Thyroid gland (tissue), 4 donors: Measurements from ENCODE around the gene MAP4. TPM values are rescaled to one million over a fixed set of nuclear protein-coding genes. Genes with fewer than 3 reads are reported as not detected.

Experiments used
- DNase-seq, 2 donors: peaks; one replicate each; pipeline ENCODE4 v3.0.0-alpha.2; 2019
- H3K27ac ChIP-seq, 3 donors: fragments of 200-600 bp; sonication (generic); 1 replicate in 2 of 3; 2 replicates in 1 of 3; pipeline ENCODE4 v1.5.1; 2016 to 2019; ENCODE audit warnings: mild to moderate bottlenecking in 1 of 3, moderate library complexity in 1 of 3
- H3K27me3 ChIP-seq: fragments of 200-600 bp; sonication (generic); one replicate; pipeline ENCODE4 v1.5.1; 2019
- H3K36me3 ChIP-seq, 2 donors: fragments of 200-600 bp; sonication (generic); one replicate each; pipeline ENCODE4 v1.5.1; 2016 to 2019
- H3K4me1 ChIP-seq, 2 donors: fragments of 200-600 bp; sonication (generic); one replicate each; pipeline ENCODE4 v1.5.1; 2017 to 2019
- H3K4me3 ChIP-seq, 3 donors: fragments of 200-600 bp; sonication (generic); replicated peaks in 1 of 3; 1 replicate in 2 of 3; 2 replicates in 1 of 3; pipeline ENCODE4 v1.5.1; 2016; ENCODE audit warnings: mild to moderate bottlenecking in 1 of 3
- H3K9me3 ChIP-seq: fragments of 200-600 bp; sonication (generic); one replicate; pipeline ENCODE4 v1.5.1; 2017
- POLR2A ChIP-seq, 2 donors: fragments of 450-650 bp; IDR thresholded peaks; one replicate each; pipeline ENCODE4 v1.6.1; 2017; ENCODE audit warnings: antibody characterized with exemption in 2 of 2, mild to moderate bottlenecking in 2 of 2, moderate library complexity in 1 of 2
- WGBS, 2 donors: methylation state at CpG; one replicate each; pipeline ENCODE4 v1.1.5; 2017; 5-methylcytosine and 5-hydroxymethylcytosine counted together
- intact Hi-C: fragments of 100-400 bp; cut with DNase I; formaldehyde crosslinking; loops from one replicate; pipeline ENCODE4 v1.15.1; 2023
- total RNA-seq, 4 donors: library from RNA; depleted of rRNA; stranded (reverse); fragments of >200 nt; gene quantifications; one replicate each; pipeline ENCODE4 v1.2.3, GENCODE V29; 2016
- TF ChIP-seq, protein P1 (sequence below), 6 experiments: fragments of 200-600 bp in 3 of 6; fragments of 450-650 bp in 3 of 6; sonication (generic) in 3 of 6; IDR thresholded peaks; one replicate each; pipeline ENCODE4 v1.5.1; 2016 to 2019; ENCODE audit warnings: antibody characterized with exemption in 6 of 6, mild to moderate bottlenecking in 2 of 6, inconsistent platforms in 1 of 6, moderate library complexity in 1 of 6

The MAP4 gene
- total RNA-seq, 4 donors from 2014 or later = 75.5 to 103 (median 88.0) TPM

GRCh38 chr3:47892286-47893040 lies 123.8 kb downstream of the MAP4 start:
- 89% methylated on average over 15 of the region's 15 CpGs for WGBS, 2 donors
- intact Hi-C loops = no loop called here
- H3K9me3 ChIP-seq = no peaks in the 10 kb centered on the region
- H3K27me3 ChIP-seq = no peaks in the 10 kb centered on the region
- H3K4me3 ChIP-seq = no peak overlapping the region
- no peak for DNase-seq
- no peak for TF ChIP-seq POLR2A (IDR thresholded peaks at IDR 0.05)
- TF ChIP-seq, protein P1, sequence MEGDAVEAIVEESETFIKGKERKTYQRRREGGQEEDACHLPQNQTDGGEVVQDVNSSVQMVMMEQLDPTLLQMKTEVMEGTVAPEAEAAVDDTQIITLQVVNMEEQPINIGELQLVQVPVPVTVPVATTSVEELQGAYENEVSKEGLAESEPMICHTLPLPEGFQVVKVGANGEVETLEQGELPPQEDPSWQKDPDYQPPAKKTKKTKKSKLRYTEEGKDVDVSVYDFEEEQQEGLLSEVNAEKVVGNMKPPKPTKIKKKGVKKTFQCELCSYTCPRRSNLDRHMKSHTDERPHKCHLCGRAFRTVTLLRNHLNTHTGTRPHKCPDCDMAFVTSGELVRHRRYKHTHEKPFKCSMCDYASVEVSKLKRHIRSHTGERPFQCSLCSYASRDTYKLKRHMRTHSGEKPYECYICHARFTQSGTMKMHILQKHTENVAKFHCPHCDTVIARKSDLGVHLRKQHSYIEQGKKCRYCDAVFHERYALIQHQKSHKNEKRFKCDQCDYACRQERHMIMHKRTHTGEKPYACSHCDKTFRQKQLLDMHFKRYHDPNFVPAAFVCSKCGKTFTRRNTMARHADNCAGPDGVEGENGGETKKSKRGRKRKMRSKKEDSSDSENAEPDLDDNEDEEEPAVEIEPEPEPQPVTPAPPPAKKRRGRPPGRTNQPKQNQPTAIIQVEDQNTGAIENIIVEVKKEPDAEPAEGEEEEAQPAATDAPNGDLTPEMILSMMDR (IDR thresholded peaks at IDR 0.05) = no peak
- H3K4me1 ChIP-seq = no peaks in the 10 kb centered on the region
- no peak overlapping the region for H3K27ac ChIP-seq
- H3K36me3 ChIP-seq = no peaks in the 10 kb centered on the region

DNA sequence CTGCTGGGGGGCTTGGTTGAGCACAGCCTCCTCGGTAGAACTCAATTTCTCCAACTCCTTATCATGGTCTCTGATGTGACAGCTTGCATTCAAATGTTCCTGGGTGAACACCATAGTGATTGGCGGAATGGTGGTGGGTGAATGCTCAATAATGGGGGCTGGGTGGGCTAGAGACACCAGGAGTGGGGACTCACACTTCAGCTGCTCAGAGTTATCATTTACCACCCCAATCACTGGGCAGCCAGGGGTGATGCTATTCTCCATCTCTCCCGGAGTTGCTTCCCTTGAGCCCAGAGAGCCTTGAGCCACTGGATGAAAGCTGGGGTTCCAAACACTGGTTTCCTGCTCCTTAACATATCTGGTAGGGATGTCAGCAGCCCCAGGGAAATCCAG lies 124.6 kb downstream of the MAP4 start:
- Histone ChIP-seq H3K27ac (no peak overlapping the region), H3K4me1 (no peaks in the 10 kb centered on the region), H3K4me3 (no peak overlapping the region), H3K36me3 (no peaks in the 10 kb centered on the region), H3K9me3 (no peaks in the 10 kb centered on the region), H3K27me3 (no peaks in the 10 kb centered on the region)
- 88 to 94% methylated on average over 3 of the region's 3 CpGs for WGBS, 2 donors
- DNase-seq = no peak
- no peak for TF ChIP-seq POLR2A (IDR thresholded peaks at IDR 0.05)
- TF ChIP-seq, protein P1 (IDR thresholded peaks at IDR 0.05) = no peak
- intact Hi-C loops = no loop called here

DNA sequence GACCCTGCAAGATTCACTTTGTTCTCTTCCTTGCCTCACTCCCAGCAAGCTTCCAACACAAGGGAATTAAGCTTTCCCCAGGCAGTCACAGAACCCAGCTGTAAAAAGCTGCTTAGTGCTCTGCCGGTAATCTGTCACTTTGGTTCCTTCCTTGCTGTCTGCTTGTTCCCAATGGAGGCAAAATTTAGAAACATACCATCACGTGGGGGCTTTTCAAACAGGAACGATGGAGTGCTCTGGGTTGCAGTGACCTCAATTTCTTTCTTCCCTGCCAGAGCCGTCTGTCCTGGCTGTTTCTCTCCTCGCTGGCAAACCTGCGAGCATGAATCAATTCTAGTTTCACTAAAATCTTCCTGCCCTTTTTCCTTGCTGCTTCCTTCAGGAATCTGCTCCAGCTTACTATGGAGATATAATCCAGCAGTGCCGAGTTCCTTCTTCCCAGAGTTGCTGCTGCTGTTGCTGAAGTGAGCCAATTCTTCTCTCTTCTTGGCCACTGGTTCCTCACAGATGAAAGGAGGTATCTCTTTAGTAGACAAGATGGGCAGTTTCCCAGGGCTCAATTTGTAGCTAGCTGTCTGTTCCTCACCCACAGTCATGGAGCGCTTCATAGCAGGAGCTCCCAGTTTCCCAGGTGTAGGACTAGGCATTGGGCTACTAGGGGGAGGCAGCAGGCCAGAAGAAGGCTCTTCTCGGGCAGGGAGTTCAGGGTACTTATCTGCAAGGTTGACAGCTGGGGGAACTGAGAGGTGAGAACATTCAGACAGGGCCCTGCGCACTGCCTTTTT lies 125.2 kb downstream of the MAP4 start:
- Histone ChIP-seq H3K27me3 (no peaks in the 10 kb centered on the region), H3K4me3 (no peak overlapping the region), H3K9me3 (no peaks in the 10 kb centered on the region), H3K36me3 (no peaks in the 10 kb centered on the region), H3K4me1 (no peaks in the 10 kb centered on the region), H3K27ac (no peak overlapping the region)
- no peak for TF ChIP-seq POLR2A (IDR thresholded peaks at IDR 0.05)
- TF ChIP-seq, protein P1 (IDR thresholded peaks at IDR 0.05) = no peak
- intact Hi-C loops = no loop called here
- no peak for DNase-seq
- 70 to 73% methylated on average over 10 of the region's 10 CpGs for WGBS, 2 donors

DNA sequence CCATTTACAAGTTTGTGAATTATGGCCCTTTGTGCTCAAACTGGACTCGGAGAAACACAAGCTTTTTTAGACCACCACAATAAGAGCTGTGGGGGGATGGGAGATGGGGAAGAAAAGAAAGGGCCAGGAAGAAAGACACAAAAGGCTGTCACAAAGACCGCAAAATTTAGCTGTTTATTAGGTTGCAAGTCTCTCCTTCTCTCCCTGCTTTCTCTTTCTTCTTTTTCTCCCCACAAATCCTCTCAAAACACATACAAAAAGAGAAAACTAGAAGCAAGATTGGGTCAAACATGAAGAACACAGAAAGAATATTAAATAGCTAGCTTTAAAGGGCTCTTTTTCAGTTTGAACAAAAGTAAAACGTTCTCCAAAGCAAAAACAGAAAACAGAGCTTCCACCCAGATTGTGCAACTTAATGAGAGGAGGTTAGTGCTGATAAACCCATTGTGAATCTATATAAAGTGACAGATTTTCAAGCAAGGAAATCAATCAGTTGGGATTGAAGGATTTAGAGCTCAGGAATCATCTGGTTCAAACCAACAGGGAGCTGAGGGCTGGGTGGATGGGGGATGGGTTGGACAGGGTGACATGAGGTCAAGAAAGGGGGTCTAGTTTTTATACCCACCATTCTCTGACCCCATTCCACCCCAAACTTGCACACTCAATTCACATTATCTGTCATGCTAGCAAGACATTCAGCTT lies 125.9 kb downstream of the MAP4 start:
- no peaks in the 10 kb centered on the region for H3K36me3 ChIP-seq
- no peak overlapping the region for H3K27ac ChIP-seq
- H3K4me3 ChIP-seq = no peak overlapping the region
- intact Hi-C loops = no loop called here
- H3K9me3 ChIP-seq = no peaks in the 10 kb centered on the region
- no peaks in the 10 kb centered on the region for H3K4me1 ChIP-seq
- 61 to 71% methylated on average over 3 of the region's 3 CpGs for WGBS, 2 donors
- no peak for DNase-seq
- H3K27me3 ChIP-seq = no peaks in the 10 kb centered on the region
- TF ChIP-seq, protein P1 (IDR thresholded peaks at IDR 0.05) = no peak
- no peak for TF ChIP-seq POLR2A (IDR thresholded peaks at IDR 0.05)
